ENCODE data around the gene ERVFRD-1. TPM values are rescaled to one million over a fixed set of nuclear protein-coding genes. Genes with fewer than 3 reads are reported as not detected.

Gene ERVFRD-1
- total and polyA plus RNA-seq, 2 donors (not counting 3 experiments of a cell fraction or from before 2014, with no cell fraction given): not detected

DNA sequence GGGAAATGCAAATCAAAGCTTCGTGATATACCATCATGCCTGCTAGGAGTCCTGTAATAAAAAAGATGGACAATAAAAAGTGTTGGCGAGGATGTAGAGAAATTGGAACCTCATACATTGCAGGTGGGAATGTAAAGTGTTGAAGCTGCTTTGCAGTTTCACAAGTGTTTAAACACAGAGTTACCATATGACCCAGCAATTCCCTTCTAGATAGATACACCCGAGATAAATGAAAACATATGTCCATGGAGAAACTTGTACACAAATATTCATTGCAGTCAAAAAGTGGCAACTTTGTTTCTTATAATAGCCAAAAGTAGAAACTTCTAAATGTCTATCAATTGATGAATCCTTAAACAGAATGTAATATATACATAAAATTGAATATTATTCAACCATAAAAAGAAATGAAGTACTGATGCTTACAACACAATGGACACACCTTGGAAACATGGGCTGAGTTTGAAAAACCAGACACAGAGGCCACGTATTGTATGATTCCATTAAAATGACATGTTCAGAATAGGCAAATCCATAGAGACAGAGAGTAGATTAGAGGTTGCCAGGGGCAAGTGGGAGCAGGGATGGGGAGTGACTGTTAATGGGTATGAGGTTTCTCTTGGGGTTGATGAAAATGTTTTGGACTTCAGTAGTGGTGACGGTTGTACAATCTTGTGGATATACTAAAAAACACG is 20.8 kb upstream of the ERVFRD-1 start:
- Histone ChIP-seq H3K4me1 (ENCODE audit: control insufficient read depth, extremely low read depth, insufficient read depth, low read length) (peaks cover 13% of the 10 kb centered on the region), H4K20me1 (replicated peaks; ENCODE audit: control insufficient read depth, extremely low read depth, insufficient read depth, low read length) (no peaks in the 10 kb centered on the region), H3K4me3 (replicated peaks in 1 of 3; ENCODE audit: insufficient read depth in 1 of 3, low read depth in 1 of 3, low read length in 3 of 3) (no peak overlapping the region), H2AFZ (ENCODE audit: low read depth, low read length) (no peak overlapping the region), H3K27ac (ENCODE audit: insufficient read depth, low read depth, low read length) (no peak overlapping the region), H3K9ac (replicated peaks; ENCODE audit: extremely low read depth, insufficient read depth, low read length) (no peak overlapping the region), H3K27me3 (ENCODE audit: control insufficient read depth in 2 of 2, insufficient read depth in 2 of 2, low read length in 2 of 2) (no peaks in the 10 kb centered on the region), H3K9me3 (replicated peaks; ENCODE audit: control insufficient read depth, insufficient read depth, low read length) (no peaks in the 10 kb centered on the region), H3K9me1 (replicated peaks; ENCODE audit: control insufficient read depth, extremely low read depth, insufficient read depth, low read length) (no peaks in the 10 kb centered on the region), H3K4me2 (ENCODE audit: insufficient read depth, low read length) (no peak overlapping the region), H3K36me3 (ENCODE audit: control insufficient read depth in 2 of 2, extremely low read depth in 1 of 2, insufficient read depth in 2 of 2, low read length in 2 of 2) (peaks cover 4 to 12% of the 10 kb centered on the region in 2 experiments), H3K79me2 (ENCODE audit: control insufficient read depth, insufficient read depth, low read length) (peaks cover 29% of the 10 kb centered on the region)
- dilution Hi-C loops (cut with MboI; ENCODE audit: extremely low pct_ligation_motif_present, low sequenced_read_pairs) (loop anchor here (25.0 kb wide), 1 partner anchor 355 kb away; no protein-coding TSS in a partner anchor), intact Hi-C loops (cut with micrococcal nuclease) (no loop called here)
- ChIA-PET POLR2A (no interaction called here), CTCF (interaction anchor here (0.6 to 2.3 kb wide), 6 partner anchors 9 to 443 kb away, joined by 3 to 6 read pairs (median 4); no protein-coding TSS in a partner anchor)
- DNase-seq (ENCODE audit: low read depth, low spot score) (no peak), FAIRE-seq (no peak)
- TF ChIP-seq, protein P1, sequence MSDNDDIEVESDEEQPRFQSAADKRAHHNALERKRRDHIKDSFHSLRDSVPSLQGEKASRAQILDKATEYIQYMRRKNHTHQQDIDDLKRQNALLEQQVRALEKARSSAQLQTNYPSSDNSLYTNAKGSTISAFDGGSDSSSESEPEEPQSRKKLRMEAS (IDR thresholded peaks at IDR 0.05; ENCODE audit: insufficient read depth, insufficient read length): no peak
- TF ChIP-seq GATA2 (IDR thresholded peaks at IDR 0.05; ENCODE audit: insufficient read depth, insufficient read length, low read depth, low read length): no peak
- no peak for TF ChIP-seq FOS (IDR thresholded peaks at IDR 0.05; ENCODE audit: borderline replicate concordance, insufficient read depth, low read length)
- TF ChIP-seq POLR2A (IDR thresholded peaks at IDR 0.05; ENCODE audit: low read depth, low read length): no peak
- TF ChIP-seq, protein P2, sequence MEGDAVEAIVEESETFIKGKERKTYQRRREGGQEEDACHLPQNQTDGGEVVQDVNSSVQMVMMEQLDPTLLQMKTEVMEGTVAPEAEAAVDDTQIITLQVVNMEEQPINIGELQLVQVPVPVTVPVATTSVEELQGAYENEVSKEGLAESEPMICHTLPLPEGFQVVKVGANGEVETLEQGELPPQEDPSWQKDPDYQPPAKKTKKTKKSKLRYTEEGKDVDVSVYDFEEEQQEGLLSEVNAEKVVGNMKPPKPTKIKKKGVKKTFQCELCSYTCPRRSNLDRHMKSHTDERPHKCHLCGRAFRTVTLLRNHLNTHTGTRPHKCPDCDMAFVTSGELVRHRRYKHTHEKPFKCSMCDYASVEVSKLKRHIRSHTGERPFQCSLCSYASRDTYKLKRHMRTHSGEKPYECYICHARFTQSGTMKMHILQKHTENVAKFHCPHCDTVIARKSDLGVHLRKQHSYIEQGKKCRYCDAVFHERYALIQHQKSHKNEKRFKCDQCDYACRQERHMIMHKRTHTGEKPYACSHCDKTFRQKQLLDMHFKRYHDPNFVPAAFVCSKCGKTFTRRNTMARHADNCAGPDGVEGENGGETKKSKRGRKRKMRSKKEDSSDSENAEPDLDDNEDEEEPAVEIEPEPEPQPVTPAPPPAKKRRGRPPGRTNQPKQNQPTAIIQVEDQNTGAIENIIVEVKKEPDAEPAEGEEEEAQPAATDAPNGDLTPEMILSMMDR (IDR thresholded peaks at IDR 0.05; ENCODE audit: extremely low read depth in 1 of 2, insufficient read depth in 1 of 2, low read depth in 1 of 2, low read length in 2 of 2): no peak
- TF ChIP-seq JUN (IDR thresholded peaks at IDR 0.05; ENCODE audit: borderline replicate concordance, insufficient read depth, insufficient read length, low read depth): no peak
- BruUV-seq (replicated peaks): no TSS peak
